ENCODE data around the gene CORT. TPM values are rescaled to one million over a fixed set of nuclear protein-coding genes. Genes with fewer than 3 reads are reported as not detected.

Gene CORT
- total and polyA plus RNA-seq, 10 of the 15 experiments (the other 5 are each of a cell fraction or from before 2014, with no cell fraction given): 0.09 to 0.49 (median 0.23) TPM; not detected in 1

GRCh38 chr1:10472220-10473144 is 22.7 kb downstream of the CORT start, which contains the start of gene DFFA (continued):
- TF ChIP-seq, protein P1, sequence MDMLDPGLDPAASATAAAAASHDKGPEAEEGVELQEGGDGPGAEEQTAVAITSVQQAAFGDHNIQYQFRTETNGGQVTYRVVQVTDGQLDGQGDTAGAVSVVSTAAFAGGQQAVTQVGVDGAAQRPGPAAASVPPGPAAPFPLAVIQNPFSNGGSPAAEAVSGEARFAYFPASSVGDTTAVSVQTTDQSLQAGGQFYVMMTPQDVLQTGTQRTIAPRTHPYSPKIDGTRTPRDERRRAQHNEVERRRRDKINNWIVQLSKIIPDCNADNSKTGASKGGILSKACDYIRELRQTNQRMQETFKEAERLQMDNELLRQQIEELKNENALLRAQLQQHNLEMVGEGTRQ (IDR thresholded peaks at IDR 0.05; ENCODE audit: borderline replicate concordance, low read depth, low read length): peak; percentile 98
- TF ChIP-seq IKZF2 (IDR thresholded peaks at IDR 0.05) (no peak), MEF2B (IDR thresholded peaks at IDR 0.05; ENCODE audit: partially characterized antibody, poor library complexity, severe bottlenecking) (peak; percentile 46), RELA (IDR thresholded peaks at IDR 0.05; ENCODE audit: borderline replicate concordance, partially characterized antibody) (peak; percentile 72), ZBTB11 (CRISPR knock-in tag; IDR thresholded peaks at IDR 0.05) (peak; percentile 29; the same call in 1 of the 2 replicates), POLR2AphosphoS5 (IDR thresholded peaks at IDR 0.05; ENCODE audit: low read length) (peak; percentile 86), MTA3 (IDR thresholded peaks at IDR 0.05; ENCODE audit: borderline replicate concordance, low read length) (no peak), SPI1 (IDR thresholded peaks at IDR 0.05; ENCODE audit: borderline replicate concordance, insufficient read depth, low read depth, low read length) (no peak; the same call in 1 of the 2 replicates), TCF7 (IDR thresholded peaks at IDR 0.05; ENCODE audit: borderline replicate concordance) (no peak), EZH2 (IDR thresholded peaks at IDR 0.05; ENCODE audit: borderline replicate concordance, control insufficient read depth, low read depth, low read length) (no peak)
